Hematopoietic multipotent progenitor cell (in vitro differentiated cells): ENCODE measurements around the gene VWCE. TPM values are rescaled to one million over a fixed set of nuclear protein-coding genes. Genes with fewer than 3 reads are reported as not detected.
"Not testable (repeated sequence)": the region's sequence is repeated elsewhere in the genome, so short reads cannot be mapped to it uniquely, and the experiment has no call there.

Source experiments
- DNase-seq, 3 donors: peaks; one replicate each; pipeline ENCODE4 v3.0.0-alpha.2; 2011 to 2015; ENCODE audit warnings: low read depth in 2 of 3, low spot score in 2 of 3
- total RNA-seq: library from RNA; depleted of rRNA; stranded (reverse); fragments of >200 nt; gene quantifications from one replicate; pipeline ENCODE4 v1.2.3, GENCODE V29; 2012

VWCE gene
- total RNA-seq, 1 donor, result 4.0 TPM

- no peak for DNase-seq
Observed at GRCh38 chr11:61259363-61259762, 35.8 kb downstream of the VWCE start.

- no peak for DNase-seq
Observed at GRCh38 chr11:61258546-61258945, 36.6 kb downstream of the VWCE start.

GRCh38 chr11:61256710-61257482 lies 38.2 kb downstream of the VWCE start:
- peak in 2 of 3 donors; percentile 41 to 75 for DNase-seq

GRCh38 chr11:61254403-61255025 lies 40.6 kb downstream of the VWCE start:
- DNase-seq, result peak; percentile 26 to 72 (median 57)

- not testable (repeated sequence) for DNase-seq
Observed at GRCh38 chr11:61252332-61252731, 42.8 kb downstream of the VWCE start.

GRCh38 chr11:61250796-61251765 lies 44.0 kb downstream of the VWCE start:
- not testable (repeated sequence) for DNase-seq

GRCh38 chr11:61249201-61249600 lies 45.9 kb downstream of the VWCE start:
- not testable (repeated sequence) for DNase-seq

- not testable (repeated sequence) for DNase-seq
Observed at GRCh38 chr11:61248071-61248470, 47.0 kb downstream of the VWCE start.

- not testable (repeated sequence) for DNase-seq
Observed at GRCh38 chr11:61245284-61245964, 49.7 kb downstream of the VWCE start.

- DNase-seq, result not testable (repeated sequence)
Observed at GRCh38 chr11:61241526-61241925, 53.6 kb downstream of the VWCE start.

- not testable (repeated sequence) for DNase-seq
Observed at GRCh38 chr11:61240875-61241274, 54.2 kb downstream of the VWCE start, which contains the start of gene PGA5. Gene PGA5 (plus strand): TSS chr11:61241175. CDS start chr11:61241227, 52 bp downstream.

GRCh38 chr11:61240288-61240687 lies 54.8 kb downstream of the VWCE start:
- not testable (repeated sequence) for DNase-seq

- not testable (repeated sequence) for DNase-seq
Observed at GRCh38 chr11:61237130-61237529, 58.0 kb downstream of the VWCE start.

- not testable (repeated sequence) for DNase-seq
Observed at GRCh38 chr11:61232548-61233145, 62.5 kb downstream of the VWCE start.

- not testable (repeated sequence) for DNase-seq
Observed at GRCh38 chr11:61231585-61231984, 63.5 kb downstream of the VWCE start.

GRCh38 chr11:61231033-61231432 lies 64.1 kb downstream of the VWCE start:
- not testable (repeated sequence) for DNase-seq

GRCh38 chr11:61229458-61229857 lies 65.7 kb downstream of the VWCE start:
- DNase-seq, result not testable (repeated sequence)

GRCh38 chr11:61226457-61227137 lies 68.5 kb downstream of the VWCE start:
- not testable (repeated sequence) for DNase-seq

- DNase-seq, result not testable (repeated sequence)
Observed at GRCh38 chr11:61222692-61223091, 72.4 kb downstream of the VWCE start.
